HG02973 (cell line): ENCODE results near the gene LHFPL4.

Experiments
- ATAC-seq: cut with Tn5 transposase; IDR thresholded peaks from one replicate; pipeline ENCODE4 v1.9.1; 2021; ENCODE audit warnings: moderate library complexity; ENCODE audit not compliant: unreplicated experiment

The LHFPL4 gene

GRCh38 chr3:9476935-9477334 is 76.7 kb downstream of the LHFPL4 start:
- no peak for ATAC-seq

GRCh38 chr3:9474482-9474881 is 79.1 kb downstream of the LHFPL4 start:
- ATAC-seq, result no peak

- no peak for ATAC-seq
These were observed 80.0 kb downstream of the LHFPL4 start for GRCh38 chr3:9473496-9474065.

DNA sequence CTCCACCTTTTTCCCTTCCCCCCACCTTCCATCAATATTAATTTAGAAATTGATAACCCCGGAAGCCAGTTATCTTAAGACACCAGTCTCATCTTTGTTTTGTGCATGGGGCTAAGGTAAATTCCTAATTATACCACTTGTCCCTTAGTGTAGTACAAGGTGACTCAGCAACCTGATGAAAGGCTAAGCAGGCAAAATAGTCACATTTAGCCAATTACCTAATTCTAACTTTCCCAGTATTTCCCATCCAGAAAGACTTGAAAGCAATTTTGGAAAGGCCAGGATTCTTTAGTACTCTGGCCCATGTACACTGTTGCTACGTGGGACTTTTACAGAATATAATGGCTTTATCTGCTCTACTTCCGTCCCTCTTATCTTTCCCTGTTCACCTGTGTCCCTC is 83.6 kb downstream of the LHFPL4 start:
- no peak for ATAC-seq

DNA sequence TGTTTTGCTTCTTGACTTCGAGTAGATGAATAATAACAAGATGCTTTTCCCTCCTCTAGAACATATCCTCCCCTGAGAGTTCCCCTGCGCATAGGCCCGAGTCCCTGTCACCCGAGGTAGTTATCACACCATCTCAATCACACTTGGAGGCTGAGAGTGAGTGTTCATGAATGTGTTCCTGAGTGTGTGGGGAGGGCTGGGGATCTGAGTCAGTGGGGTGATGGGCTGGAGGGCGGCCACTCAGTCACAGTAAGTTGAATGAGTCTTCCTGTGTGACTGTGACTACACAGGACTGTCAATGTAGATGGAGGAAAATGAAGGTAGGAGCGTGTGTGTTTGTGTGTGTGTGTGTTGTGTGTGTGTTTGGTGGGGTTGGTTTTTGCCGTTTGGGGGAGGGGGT is 85.2 kb downstream of the LHFPL4 start:
- no peak for ATAC-seq

DNA sequence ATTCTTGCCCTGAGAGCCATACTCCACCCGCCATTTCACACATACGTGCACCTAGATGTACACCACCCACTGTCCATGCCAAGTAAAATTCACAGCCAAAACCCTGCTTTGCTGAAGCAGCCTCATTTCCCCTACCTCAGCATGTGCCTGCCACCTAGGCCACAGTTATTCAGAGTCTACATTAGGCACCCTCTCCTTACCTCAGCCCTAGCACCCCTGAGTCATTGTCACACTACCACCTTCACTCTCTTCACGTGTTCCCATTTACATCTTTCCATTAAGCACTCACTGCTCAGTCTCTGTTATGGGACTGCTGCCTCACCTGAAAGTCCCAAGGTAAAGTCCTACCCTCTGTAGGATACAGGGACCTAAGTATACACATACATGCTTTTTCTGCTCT is 86.2 kb downstream of the LHFPL4 start:
- no peak for ATAC-seq

DNA sequence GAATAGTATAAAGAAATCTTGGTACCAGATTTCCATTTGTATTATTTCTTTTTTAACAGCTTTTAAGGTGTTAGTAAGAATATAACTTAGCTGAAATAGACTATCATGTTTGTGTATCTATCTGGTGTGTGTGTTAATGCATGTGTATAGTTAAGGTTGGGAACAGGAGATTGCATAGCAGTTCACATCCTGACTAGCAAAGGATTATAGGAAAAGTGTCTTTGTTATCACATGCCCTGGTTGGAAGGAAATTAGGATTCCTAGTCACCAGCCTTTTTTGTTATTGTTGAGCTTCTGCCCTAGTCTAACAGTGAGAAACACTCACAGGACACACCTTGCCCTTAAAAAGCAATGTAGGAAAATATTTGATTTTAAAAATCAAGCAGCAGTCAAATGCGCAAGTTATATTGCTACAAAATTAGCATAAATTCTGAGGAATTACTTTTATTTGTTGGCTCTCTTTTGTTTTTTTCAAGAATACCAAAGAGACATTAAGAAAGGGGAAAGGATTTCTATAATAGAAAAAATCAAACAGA is 98.0 kb downstream of the LHFPL4 start:
- ATAC-seq, result no peak

DNA sequence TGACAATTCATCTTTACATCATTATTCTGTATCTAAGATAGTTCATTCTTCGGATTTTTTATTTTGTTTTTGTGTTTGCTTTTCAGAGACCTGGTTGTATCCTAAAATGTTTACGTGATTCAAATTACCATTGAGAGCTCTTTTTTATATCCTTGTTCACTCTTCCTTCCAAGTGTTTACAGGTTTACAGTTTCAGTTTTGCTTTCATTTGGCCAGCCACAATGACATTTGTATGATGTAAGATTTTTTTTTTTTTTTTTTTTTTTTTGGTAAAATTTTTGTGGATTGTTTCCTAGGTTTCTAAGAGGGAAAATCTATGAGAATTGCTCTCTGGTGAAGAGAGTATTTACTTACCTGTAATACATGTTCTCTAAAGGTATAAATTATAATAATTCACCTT is 101.2 kb downstream of the LHFPL4 start:
- ATAC-seq, result no peak

GRCh38 chr3:9450991-9451390 is 102.6 kb downstream of the LHFPL4 start:
- no peak for ATAC-seq

DNA sequence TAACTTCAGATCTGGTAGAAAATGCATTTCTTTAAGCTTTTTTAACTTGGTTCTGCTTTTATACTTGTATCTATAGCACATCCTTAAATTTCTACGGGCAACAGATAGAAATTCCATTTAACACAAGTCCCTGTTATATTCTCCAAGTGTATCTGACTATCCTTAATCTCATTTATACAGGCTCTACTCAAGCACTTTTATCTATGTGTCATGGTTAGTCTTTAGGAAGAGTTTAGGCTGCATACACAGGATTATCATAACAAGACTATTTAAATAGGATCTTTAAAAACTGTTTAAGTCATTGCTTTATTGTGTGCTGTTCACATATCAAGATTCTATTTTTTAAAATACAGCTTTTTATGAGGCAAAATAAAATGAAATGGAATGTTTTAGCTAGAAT is 103.5 kb downstream of the LHFPL4 start:
- ATAC-seq, result no peak

GRCh38 chr3:9448643-9449042 is 105.0 kb downstream of the LHFPL4 start:
- ATAC-seq, result no peak
